GM19043 (cell line): Measurements from ENCODE around the gene HYOU1.
"Not testable (repeated sequence)": the region's sequence is repeated elsewhere in the genome, so short reads cannot be mapped to it uniquely, and the experiment has no call there.

ENCODE experiments used
- ATAC-seq: cut with Tn5 transposase; IDR thresholded peaks from one replicate; pipeline ENCODE4 v1.9.1; 2021; ENCODE audit warnings: low read depth; ENCODE audit not compliant: unreplicated experiment

HYOU1 gene

DNA sequence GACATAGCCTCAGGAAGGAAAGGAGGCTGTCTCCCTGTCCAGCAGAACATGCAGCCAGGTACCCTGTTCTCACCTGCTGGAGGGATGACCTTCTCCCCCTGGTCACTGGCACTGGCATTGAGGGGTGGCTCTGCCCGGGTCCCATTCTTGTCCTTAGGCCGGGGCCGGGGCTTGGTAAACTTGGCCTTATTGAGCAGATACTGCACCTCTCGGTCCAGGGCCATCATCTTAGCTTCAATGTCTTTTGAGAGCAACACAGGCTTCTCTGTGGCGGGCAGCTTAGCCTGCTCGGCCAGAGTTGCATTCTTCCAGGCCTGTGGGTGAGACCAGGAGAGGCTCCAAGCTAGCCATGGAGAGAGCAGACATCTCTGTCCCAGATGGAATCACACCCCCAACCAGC is 10.5 kb downstream of the HYOU1 start:
- no peak for ATAC-seq

DNA sequence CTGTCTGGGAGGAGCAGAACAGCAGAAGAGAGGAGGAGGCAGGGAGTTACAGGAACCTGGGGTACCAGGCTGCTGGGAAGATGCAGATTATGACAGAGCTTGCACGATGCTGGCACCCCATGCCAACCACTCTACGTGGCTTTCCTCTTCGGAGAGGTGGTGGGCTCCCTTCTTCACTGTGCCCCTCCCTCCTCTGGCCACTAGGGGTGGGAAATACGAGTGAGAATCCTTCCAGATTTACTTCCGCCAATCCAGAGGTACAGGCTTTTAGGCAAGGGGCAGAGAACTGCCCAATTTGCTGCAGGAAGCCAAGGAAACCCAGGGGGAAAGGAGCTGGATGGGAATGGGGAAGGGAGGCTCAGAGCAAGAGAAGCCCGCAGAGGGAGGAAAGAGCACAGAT is 12.3 kb downstream of the HYOU1 start:
- ATAC-seq = no peak

DNA sequence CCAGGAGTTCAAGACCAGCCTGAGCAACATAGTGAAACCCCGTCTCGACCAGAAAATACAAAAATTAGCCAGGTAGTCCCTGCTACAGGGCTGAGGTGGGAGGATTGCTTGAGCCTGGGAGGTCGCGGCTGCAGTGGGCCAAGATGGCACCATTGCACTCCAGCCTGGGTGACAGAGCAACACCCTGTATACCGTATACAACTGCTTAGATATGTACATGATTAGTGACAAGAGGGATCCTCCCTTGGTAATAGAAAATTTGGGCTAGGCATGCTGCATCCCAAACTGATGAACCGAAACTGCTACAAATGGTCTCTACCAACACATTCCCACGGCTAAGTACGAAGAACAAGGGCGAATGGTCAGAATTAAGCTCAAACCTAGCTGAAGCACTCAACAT is 14.1 kb downstream of the HYOU1 start:
- ATAC-seq = no peak

DNA sequence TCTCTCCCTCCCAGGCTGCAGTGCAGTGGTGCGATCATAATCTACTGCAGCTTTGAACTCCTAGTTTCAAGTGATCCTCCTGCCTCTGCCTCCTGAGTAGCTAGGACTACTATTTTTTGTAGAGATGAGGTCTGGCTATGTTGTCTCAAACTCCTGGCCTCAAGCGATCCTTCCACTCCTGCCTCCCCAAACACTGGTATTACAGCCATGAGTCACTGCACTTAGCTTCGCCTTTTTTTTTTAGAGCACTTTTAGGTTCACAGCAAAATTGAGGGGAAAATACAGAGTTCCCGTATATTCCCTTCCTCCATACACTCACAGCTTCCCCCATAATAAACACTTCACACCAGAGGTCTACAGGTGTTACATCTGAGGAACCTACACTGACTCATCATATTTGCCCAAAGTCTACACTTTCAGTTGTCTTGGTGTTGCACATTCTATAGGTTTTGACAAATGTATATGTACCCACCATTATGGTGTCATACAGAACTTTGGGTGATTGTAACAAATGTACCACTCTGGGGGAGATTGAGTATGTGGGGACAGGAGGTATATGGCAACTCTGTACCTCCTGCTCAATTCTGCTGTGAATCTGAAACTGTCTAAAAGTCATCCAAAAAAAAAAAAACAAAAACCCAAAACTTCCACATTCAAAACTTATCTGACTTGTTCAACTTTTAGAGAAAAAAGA is 15.0 kb downstream of the HYOU1 start:
- ATAC-seq = no peak

DNA sequence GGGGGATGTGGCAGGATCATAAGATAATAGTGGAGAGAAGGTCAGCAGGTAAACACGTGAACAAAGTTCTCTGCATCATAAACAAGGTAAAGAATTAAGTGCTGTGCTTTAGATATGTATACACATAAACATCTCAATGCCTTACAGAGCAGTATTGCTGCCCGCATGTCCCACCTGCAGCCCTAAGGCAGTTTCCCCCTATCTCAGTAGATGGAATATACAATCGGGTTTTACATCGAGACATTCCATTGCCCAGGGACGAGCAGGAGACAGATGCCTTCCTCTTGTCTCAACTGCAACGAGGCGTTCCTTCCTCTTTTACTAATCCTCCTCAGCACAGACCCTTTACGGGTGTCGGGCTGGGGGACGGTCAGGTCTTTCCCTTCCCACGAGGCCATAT is 17.5 kb downstream of the HYOU1 start:
- ATAC-seq = not testable (repeated sequence)

DNA sequence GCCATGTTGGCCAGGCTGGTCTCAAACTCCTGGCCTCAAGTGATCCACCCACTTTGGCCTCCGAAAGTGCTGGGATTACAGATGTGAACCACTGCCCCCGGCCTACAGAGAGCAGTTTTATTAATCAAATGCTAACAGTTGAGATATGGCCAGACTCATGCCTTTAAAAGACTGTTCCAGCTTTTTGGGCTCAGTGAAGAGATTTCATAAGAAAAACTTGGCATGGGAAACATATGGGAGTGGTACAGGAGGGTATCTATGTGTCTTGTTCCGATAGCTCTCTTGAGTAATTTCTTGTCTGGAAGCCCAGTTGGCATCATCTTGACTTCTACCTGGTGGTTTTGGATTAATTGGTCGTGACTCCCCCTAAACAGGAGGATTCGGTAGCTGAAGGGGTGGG is 18.1 kb downstream of the HYOU1 start:
- ATAC-seq = no peak

DNA sequence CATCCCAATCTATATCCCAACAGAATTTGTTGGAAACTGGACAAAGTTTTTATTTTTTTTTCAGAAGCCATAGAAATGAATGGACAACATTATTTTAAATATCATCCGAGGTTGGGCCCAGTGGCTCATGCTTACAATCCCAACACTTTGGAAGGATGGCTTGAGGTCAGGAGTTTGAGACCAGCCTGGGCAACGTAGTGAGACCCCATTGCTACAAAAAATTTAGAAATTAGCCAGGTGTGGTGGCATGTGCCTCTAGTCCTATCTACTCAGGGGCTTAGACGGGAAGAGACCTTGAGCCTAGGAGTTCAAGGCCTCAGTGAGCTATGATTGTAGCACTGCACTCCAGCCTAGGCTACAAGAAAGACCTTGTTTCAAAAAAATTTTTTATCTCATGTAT is 22.2 kb downstream of the HYOU1 start:
- no peak for ATAC-seq

DNA sequence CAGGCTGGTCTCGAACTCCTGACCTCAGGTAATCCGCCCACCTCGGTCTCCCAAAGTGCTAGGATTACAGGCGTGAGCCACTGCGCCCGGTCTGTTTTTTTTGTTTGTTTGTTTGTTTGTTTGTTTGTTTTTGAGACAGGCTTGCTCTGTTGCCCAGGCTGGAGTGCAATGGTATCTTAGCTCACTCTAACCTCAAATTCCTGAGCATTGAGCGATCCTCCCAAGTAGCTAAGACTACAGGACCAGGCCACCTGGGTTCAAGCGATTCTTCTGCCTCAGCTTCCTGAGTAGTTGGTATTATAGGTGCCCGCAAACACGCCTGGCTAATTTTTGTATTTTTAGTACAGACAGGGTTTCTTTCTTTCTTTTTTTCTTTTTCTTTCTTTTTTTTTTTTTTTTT is 23.6 kb downstream of the HYOU1 start:
- not testable (repeated sequence) for ATAC-seq

DNA sequence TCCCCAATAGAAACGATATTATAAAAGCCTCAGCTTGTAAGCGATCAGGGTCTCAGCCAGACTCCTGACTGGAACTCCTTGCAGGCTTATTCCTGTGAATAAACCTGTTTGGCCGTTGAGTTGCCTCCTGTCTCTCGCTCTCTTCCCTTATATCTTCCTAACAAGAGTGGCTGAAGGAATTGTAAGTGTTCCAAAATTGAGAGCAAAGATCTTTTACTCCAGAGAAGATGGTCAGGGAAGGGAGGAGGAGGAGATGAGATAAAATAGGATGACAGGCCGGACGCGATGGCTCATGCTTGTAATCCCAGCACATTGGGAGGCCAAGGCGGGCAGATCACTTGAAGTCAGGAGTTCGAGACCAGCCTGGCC is 25.1 kb downstream of the HYOU1 start:
- no peak for ATAC-seq

DNA sequence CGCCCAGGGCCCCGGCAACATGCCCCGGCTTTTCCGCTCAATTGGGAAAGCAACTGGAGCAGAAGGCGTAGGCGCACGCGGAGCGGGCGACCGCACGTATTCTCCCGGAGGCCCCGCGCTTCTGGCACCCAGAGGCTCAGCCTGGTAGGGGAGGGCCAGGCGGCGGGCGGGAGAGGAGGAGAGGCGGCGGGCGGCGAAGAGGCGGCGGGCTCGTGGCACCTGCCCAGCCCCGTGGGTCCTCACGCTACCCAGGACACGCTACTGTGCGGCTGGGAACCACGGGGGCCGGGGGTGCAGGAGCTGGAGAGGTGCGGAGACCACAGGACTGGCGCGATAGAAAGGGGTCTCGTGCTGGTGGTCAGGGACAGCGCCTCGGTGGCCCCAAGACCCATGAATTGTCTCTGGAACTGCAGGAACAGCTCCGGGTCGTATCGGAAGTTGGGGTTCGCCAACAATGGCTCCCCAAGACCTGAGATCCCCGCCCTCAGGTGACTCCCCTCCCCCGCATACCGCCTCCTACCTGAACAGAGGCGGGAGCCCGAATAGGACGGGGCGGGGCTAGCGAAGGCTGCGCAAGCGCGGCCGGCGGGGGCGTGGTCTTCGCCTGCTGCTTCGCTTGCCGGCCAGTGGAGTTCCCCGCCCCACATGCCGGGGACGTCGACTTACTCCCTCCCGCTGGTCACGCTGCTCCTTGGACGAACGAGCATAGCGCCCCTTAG is 26.5 kb downstream of the HYOU1 start, which contains the start of gene SLC37A4:
Gene SLC37A4, minus strand, starts transcription at position 549 of the 719 bp plus-strand sequence.
- ATAC-seq = peak; percentile 87

DNA sequence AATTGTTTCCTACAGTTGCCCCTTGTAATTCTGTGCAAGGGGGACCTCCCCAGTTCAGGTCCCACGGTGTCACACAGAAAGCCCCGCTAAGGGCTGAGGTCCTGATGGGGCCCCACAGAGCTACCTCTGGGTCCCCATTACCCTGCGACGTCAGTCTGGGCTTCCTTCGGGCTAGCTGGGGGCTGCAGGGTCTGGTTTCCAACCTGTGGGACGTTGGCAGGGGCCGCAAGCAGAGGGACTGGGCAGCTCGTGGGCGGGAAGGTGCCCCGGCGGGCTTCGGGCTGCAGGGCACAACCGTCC is 27.0 kb downstream of the HYOU1 start:
- peak; percentile 10 for ATAC-seq

DNA sequence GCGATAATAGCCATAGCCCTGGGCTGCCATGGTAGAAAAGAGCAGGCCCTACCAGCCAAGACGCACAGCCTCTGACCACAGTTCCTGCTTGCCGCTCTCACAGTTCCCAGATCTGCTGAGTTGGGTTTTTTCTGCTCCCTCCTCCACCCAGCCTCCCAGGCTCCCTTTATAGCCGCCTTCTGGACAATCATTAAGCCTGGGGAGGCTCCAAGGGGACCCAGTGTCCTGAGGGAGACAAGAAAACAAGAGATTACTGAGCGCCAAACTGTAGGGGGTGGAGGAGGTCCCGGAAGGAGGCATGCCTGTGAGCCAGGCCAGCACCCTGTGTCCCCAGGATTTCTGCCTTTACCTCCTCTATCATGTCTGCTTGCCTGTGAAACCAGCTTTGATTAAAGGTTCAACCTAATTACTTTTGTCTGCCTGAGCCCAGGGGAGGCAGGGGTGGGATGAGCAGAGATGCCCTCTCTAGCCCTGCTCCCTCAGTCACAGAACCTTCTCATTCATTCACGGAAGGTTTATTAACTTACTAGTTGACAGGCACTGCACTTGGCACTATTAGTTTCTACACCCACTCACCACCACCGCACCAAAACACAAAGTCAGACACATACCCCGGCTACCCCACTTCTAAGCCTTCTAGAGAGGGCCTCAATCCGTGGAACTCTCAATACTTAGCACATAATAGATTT is 27.5 kb downstream of the HYOU1 start:
- peak; percentile 5 for ATAC-seq

DNA sequence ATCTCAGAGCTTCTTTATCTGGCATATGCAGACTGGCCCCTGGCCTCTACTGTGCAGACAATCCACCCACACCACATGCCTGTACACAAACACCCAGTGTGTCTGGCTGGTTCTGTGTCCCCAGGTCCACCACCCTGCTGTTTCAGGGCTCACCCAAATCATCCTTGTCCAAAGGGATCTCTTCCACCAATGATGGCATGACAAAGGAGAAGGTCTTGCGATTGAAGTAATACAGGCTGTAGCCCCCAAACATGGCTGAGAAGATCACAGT is 28.0 kb downstream of the HYOU1 start:
- no peak for ATAC-seq

DNA sequence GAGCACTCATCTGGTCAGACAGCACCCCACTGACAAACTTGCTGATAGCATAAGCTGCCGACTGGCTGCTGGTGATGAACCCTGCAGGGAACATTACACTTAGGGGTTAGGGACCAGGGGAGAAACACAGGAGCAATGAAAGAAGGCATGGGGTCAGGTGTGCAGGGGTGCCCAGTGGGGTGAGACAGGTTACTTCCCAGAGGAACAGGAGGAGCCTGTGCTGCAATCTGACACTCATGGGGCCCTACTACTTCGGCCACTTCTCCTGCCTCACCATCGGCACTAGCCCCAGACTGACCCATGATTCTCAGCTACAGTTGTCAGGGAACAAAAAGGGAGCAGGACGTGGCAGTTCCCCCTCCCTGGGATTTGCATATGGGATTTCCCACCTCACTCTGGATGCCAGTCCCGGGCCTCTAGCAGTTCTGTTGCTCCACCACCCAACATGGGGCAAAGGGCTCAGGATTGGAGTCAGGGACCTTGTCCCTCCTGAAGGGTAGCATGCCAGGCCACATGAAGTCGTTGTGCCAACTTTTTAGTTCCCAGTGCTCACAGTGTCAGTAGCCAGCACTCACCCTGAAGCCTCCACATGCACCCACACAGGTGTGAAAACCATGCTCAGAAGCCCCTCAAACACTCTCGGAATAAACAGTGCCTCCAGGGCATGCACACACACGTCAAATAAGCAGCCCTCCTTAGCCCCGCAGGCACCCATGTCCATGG is 28.5 kb downstream of the HYOU1 start:
- no peak for ATAC-seq

DNA sequence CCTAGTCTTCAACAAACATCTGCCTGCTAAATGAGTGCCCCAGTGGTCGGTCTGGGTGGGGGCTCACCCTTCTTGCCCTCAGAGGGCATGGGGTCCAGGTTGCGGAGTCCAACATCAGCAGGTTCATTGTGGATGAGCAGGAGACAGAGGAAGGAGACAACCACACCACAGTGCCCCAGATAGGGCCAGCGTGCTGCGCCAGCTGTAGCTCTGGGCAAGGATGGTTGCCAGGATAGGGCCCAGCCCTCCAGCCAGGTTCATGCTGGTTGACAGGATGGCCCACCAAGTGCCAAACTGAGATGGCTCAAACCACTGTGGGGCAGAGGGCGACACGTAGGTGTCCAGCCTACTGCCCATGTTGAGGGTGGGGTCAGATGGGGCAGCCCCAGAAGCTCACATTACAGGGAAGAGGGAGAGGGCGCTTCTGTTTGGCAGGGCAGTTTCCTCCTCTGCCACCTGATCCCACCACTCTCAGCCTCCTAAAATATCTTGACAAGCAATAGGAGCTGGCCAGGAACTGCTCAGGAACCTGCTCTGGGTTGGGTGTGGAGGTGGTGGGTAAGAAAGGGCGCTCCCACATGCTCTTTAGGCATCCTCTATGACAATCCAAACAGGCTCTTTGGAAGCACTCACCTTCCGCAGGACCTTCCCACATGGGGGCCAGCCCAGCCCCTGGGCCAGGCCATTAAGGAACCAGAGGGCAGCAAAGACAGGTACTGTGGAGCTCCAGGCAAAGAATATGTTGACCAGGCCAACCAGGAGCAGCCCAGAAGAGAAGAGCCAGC is 29.3 kb downstream of the HYOU1 start:
- ATAC-seq = no peak

DNA sequence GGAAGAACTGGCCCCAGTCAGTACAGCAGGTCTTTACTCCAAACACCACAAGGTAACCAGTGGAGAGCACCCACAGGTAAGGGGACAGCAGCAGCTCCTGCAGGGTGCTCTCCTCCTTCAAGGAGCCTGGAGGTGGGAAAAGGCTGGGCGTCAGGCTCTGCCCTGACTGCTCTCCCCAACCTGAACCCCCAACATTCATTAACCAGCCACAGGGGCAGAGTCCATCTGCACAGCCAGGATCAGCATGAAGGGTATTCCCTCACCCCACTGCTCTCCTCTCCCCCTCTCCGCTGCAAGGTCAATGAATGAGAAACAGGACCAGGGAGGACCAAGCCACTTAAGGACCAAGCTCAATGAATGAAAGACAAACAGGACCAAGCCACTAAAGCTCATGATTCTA is 30.0 kb downstream of the HYOU1 start:
- ATAC-seq = no peak

DNA sequence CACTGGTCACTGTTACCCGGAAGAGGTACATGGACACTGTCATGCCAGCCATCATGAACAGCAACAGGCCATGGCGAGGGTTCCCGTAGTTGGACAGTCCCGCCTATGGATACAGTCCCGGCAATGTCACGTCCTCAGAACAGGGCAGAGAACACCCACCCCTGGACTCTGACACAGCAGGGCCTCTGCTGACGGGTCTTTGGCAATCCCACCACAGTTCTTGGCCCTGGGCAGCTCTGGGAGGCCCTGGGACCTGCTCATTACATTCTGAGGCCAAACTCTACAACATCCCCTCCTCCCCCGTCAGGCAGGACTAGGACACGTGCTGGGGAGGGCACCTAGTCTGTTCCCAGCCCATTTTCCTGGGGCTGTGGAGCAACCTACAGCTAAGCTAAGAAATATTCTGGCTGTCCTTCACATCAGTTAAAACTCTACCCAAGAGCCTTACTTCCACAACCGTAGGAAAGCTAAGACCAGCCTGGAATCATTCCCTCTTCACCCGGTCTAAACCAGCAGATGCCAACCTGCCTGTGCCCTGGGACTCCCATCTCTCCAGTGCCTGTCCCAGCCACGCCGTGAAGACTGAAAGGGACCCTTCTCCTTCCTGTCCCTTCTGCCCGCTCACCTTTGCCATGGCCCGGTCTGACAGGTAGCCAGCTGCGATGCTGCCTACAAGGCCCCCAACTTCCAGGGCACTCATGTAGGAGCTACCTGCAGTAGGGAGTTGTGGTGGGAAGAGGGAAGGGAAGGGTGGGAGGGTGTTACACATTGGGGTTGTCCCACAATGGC is 30.8 kb downstream of the HYOU1 start:
- ATAC-seq = no peak

DNA sequence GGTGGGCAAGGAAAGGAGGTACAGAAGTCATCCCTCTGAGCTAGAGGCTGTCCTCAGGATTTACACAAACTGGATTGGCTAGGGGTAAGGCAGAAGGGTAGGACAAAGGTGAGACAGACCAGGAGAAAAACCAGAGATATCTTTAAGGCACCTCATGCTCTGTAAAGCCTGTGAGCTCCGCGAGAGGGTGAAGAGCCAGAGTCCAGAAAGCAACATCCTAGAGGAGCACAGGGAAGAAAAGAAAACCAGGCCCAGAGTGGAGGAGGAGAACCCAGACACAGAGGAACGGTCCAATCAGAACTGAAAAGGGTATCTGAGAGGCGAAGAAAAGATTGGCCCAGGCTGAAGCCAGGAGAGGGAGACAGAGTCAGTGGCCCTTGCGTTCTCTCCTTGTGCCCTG is 31.5 kb downstream of the HYOU1 start:
- ATAC-seq = no peak

DNA sequence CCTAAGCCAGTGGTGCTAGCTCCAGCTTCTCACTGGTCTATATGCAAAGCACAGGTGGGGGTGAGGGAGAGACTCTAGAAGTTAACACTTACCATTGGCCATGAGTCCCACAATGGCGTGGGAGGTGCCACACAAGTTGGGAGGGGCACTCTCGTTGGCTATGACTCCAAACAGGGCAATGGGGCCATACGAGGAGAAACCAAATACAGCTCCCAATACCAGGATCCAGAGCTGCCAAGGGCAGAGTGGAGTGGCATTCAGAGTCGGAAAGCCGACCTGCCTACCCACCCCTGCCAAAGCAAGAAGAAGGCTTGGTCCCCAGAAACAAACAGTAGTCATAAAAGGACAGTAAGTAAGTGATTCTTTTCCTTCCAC is 31.9 kb downstream of the HYOU1 start:
- ATAC-seq = no peak

DNA sequence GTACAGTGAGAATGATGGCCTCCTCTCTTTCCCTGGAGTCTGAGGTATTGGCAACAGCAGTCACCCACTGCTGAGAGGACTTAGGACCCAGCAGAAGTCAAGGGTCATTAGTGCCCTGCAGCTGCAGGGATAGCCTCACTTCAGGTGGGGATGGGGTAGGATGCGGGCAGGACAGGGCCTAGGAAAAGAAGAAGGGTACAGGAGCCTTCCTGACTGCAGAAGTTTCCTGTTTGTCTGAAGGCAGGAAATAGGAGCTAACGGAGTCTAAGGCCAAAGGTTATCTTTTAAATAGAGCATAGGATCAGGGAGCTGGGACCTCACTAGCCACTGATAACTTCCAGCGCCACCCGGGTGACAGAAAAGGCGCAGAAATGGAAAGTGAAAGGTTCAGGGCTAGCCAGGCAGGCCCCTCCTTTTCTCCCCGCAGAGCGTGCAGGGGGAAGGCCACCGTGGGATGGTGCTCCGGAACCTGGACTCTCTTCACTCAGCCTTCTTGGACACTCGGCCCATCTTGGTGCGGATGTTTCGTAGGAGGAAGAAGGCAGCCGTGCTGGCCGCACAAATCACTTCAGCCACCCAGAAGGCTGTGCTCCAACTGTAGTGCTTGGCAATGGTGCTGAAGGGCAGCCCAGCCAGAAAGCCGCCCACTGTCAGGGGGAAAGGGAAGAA is 32.4 kb downstream of the HYOU1 start:
- no peak for ATAC-seq
